Occipital lobe (tissue), 2 donors: ENCODE data around the gene PCDHA6. TPM values are rescaled to one million over a fixed set of nuclear protein-coding genes. Genes with fewer than 3 reads are reported as not detected.
"Not testable (repeated sequence)": the region's sequence is repeated elsewhere in the genome, so short reads cannot be mapped to it uniquely, and the experiment has no call there.

Experiments used
- DNase-seq: peaks from one replicate; lab custom pipeline; 2025; lab: John Stamatoyannopoulos, UW
- total RNA-seq: library from RNA; depleted of rRNA; stranded (reverse); fragments of >200 nt; gene quantifications from one replicate; pipeline ENCODE4 v1.2.3, GENCODE V29; 2014

PCDHA6 gene
- total RNA-seq, 1 donor from 2014 or later = 24.8 TPM

DNA sequence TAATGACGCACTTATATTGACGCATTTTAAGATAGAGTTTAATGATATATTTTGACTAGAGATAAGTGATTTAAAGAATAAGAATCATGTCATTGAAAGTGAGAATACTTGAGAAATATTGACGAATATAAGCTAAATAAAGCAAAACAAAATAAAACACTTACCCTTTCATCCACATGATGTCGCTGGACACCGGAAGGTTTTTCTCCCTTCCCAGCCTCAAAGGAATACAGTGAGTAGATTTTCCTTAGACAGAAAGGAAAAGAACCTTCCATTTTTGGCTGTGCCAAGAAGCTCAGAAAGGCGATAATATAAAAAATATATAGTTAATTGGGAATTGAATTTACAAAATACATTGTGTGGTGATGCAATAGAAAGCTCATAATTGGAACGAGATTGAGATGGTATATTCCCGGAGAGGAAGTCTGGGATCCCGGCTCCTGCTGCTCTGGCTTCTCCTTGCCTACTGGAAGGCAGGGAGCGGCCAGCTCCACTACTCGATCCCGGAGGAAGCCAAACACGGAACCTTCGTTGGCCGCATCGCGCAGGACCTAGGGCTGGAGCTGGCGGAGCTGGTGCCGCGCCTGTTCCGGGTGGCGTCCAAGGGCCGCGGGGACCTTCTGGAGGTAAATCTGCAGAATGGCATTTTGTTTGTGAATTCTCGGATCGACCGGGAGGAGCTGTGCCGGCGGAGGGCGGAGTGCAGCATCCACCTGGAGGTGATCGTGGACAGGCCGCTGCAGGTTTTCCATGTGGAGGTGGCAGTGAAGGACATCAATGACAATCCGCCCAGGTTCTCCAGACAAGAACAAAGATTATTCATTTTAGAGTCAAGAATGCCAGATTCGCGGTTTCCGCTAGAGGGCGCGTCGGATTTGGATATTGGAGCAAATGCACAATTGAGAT is 6.1 kb upstream of the PCDHA6 start, which contains the start of gene PCDHA5:
PCDHA5 (plus strand) TSS at position 239 of the 906 bp plus-strand sequence.
- no peak for DNase-seq

DNA sequence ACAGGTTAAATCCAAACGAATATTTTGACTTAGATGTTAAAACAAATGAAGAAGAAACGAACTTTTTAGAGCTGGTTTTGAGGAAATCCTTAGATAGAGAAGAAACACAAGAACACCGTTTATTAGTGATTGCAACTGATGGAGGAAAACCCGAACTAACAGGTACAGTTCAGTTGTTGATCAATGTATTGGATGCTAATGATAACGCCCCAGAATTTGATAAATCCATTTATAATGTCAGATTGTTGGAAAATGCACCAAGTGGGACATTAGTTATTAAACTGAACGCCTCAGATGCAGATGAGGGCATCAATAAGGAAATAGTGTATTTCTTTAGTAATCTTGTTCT is 5.5 kb upstream of the PCDHA6 start:
- DNase-seq = no peak

DNA sequence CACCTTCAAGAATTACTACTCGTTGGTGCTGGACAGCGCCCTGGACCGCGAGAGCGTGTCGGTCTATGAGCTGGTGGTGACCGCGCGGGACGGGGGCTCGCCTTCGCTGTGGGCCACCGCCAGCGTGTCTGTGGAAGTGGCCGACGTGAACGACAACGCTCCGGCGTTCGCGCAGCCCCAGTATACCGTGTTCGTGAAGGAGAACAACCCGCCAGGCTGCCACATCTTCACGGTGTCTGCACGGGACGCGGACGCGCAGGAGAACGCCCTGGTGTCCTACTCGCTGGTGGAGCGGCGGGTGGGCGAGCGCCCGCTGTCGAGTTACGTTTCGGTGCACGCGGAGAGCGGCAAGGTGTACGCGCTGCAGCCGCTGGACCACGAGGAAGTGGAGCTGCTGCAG is 4.8 kb upstream of the PCDHA6 start:
- DNase-seq = not testable (repeated sequence)

DNA sequence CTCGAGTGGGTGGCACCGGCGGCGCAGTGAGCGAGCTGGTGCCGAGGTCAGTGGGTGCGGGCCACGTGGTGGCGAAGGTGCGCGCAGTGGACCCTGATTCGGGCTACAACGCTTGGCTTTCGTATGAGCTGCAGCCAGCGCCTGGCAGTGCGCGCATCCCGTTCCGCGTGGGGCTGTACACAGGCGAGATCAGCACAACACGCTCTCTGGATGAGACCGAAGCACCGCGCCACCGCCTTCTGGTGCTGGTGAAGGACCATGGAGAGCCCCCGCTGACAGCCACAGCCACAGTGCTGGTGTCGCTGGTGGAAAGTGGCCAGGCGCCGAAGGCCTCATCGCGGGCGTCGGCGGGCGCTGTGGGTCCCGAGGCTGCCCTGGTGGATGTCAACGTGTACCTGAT is 4.3 kb upstream of the PCDHA6 start:
- no peak for DNase-seq

DNA sequence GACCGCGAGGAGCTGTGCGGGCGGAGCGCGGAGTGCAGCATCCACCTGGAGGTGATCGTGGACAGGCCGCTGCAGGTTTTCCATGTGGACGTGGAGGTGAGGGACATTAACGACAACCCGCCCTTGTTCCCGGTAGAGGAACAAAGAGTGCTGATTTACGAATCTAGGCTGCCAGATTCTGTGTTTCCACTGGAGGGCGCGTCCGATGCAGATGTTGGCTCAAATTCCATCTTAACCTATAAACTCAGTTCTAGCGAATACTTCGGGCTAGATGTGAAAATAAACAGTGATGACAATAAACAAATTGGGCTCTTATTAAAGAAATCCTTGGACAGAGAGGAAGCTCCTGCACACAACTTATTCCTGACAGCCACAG is 590 bp downstream of the PCDHA6 start:
- no peak for DNase-seq

DNA sequence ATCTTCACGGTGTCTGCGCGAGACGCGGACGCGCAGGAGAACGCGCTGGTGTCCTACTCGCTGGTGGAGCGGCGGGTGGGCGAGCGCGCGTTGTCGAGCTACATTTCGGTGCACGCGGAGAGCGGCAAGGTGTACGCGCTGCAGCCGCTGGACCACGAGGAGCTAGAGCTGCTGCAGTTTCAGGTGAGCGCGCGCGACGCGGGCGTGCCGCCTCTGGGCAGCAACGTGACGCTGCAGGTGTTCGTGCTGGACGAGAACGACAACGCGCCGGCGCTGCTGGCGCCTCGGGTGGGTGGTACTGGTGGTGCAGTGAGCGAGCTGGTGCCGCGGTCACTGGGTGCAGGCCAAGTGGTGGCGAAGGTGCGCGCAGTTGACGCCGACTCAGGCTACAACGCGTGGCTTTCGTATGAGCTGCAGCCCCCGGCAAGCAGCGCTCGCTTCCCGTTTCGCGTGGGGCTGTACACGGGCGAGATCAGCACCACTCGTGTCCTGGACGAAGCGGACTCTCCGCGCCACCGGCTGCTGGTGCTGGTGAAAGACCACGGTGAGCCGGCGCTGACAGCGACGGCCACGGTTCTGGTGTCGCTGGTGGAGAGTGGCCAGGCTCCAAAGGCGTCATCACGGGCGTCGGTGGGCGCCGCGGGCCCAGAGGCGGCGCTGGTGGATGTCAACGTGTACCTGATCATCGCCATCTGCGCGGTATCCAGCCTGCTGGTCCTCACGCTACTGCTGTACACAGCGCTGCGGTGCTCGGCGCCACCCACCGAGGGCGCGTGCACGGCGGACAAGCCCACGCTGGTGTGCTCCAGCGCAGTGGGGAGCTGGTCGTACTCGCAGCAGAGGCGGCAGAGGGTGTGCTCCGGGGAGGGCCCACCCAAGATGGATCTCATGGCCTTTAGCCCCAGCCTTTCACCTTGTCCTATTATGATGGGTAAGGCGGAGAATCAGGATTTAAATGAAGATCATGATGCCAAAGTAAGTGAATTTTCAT is 2.0 kb downstream of the PCDHA6 start:
- DNase-seq = not testable (repeated sequence)

DNA sequence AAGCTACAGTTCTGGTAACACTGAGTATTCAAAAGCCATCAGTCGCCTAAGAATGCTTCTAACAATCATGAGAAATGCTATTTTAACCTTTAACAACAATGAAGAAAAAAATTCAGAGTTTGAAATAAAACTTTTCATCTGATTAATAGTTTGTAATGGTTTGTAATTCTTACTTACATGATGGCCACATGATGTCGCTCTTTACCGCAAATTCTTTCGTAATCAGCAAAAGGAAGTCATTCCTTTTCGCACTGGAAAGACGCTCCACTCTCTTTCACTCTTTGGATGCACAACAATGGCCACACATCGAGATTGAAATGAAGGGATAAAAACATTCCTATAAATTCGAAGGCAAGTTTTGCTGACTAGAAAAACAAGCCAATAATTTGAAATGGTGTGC is 6.2 kb downstream of the PCDHA6 start, which contains the start of gene PCDHA7:
PCDHA7 (plus strand) TSS at position 277 of the 400 bp plus-strand sequence; CDS start at position 392, 115 bp downstream.
- DNase-seq = no peak

DNA sequence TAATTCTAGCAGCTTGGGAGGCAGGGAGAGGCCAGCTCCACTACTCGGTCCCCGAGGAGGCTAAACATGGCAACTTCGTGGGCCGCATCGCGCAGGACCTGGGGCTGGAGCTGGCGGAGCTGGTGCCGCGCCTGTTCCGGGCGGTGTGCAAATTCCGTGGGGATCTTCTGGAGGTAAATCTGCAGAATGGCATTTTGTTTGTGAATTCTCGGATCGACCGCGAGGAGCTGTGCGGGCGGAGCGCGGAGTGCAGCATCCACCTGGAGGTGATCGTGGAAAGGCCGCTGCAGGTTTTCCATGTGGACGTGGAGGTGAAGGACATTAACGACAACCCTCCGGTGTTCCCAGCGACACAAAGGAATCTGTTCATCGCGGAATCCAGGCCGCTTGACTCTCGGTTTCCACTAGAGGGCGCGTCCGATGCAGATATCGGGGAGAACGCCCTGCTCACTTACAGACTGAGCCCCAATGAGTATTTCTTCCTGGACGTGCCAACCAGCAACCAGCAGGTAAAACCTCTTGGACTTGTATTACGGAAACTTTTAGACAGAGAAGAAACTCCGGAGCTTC is 6.8 kb downstream of the PCDHA6 start:
- not testable (repeated sequence) for DNase-seq

DNA sequence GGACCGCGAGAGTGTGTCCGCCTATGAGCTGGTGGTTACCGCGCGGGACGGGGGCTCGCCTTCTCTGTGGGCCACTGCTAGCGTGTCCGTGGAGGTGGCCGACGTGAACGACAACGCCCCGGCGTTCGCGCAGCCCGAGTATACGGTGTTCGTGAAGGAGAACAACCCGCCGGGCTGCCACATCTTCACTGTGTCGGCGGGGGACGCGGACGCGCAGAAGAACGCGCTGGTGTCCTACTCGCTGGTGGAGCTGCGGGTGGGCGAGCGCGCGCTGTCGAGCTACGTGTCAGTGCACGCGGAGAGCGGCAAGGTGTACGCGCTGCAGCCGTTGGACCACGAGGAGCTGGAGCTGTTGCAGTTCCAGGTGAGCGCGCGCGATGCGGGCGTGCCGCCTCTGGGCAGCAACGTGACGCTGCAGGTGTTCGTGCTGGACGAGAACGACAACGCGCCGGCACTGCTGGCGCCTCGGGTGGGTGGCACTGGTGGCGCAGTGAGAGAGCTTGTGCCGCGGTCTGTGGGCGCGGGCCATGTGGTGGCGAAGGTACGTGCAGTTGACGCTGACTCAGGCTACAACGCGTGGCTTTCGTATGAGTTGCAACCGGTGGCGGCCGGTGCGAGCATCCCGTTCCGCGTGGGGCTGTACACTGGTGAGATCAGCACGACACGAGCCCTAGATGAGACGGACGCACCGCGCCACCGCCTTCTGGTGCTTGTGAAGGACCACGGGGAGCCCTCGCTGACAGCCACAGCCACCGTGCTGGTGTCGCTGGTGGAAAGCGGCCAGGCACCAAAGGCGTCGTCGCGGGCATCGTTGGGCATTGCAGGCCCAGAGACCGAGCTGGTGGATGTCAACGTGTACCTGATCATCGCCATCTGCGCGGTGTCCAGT is 8.1 kb downstream of the PCDHA6 start:
- DNase-seq = no peak

DNA sequence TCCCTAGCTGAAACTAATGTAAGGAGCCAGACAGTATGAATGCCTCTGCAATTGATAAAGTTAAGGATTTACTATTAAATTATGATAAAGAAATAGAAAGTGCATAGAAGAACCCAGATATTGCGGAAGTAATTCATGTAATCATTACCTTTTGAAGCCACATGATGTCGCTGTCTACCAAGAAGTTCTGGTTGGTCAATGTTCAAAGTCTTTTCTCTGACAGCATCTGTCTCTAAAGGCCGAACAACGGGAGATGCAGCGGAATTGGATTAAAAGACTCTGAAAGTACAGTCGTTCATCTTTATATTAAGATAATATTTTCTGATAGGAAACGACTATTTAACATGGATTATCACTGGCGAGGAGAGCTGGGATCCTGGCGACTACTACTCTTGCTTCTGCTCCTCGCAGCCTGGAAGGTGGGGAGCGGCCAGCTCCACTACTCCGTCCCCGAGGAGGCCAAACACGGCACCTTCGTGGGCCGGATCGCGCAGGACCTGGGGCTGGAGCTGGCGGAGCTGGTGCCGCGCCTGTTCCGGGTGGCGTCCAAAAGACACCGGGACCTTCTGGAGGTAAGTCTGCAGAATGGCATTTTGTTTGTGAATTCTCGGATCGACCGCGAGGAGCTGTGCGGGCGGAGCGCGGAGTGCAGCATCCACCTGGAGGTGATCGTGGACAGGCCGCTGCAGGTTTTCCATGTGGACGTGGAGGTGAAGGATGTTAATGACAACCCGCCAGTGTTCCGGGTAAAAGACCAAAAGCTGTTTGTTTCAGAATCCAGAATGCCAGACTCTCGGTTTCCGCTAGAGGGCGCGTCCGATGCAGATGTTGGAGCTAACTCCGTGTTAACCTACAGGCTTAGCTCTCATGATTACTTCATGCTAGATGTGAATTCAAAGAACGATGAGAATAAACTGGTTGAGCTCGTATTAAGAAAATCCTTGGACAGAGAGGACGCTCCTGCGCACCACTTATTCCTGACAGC is 13.5 kb downstream of the PCDHA6 start, which contains the start of gene PCDHA8:
PCDHA8 (plus strand) TSS at position 210 of the 985 bp plus-strand sequence; CDS start at position 345, 135 bp downstream.
- DNase-seq = no peak

DNA sequence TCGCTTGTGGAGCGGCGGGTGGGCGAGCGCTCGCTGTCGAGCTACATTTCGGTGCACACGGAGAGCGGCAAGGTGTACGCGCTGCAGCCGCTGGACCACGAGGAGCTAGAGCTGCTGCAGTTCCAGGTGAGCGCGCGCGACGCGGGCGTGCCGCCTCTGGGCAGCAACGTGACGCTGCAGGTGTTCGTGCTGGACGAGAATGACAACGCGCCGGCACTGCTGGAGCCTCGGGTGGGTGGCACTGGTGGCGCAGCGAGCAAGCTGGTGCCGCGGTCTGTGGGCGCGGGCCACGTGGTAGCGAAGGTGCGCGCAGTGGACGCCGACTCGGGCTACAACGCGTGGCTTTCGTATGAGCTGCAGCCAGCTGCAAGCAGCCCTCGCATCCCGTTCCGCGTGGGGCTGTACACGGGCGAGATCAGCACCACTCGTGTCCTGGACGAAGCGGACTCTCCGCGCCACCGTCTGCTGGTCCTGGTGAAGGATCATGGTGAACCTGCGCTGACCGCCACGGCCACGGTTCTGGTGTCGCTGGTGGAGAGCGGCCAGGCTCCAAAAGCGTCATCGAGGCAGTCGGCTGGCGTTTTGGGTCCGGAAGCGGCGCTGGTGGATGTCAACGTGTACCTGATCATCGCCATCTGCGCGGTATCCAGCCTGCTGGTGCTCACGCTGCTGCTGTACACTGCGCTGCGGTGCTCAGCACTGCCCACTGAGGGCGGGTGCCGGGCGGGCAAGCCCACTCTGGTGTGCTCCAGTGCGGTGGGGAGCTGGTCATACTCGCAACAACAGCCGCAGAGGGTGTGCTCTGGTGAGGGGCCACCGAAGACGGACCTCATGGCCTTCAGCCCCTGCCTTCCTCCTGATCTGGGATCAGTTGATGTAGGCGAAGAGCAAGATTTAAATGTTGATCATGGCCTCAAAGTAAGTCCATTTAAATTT is 15.3 kb downstream of the PCDHA6 start:
- DNase-seq = no peak

DNA sequence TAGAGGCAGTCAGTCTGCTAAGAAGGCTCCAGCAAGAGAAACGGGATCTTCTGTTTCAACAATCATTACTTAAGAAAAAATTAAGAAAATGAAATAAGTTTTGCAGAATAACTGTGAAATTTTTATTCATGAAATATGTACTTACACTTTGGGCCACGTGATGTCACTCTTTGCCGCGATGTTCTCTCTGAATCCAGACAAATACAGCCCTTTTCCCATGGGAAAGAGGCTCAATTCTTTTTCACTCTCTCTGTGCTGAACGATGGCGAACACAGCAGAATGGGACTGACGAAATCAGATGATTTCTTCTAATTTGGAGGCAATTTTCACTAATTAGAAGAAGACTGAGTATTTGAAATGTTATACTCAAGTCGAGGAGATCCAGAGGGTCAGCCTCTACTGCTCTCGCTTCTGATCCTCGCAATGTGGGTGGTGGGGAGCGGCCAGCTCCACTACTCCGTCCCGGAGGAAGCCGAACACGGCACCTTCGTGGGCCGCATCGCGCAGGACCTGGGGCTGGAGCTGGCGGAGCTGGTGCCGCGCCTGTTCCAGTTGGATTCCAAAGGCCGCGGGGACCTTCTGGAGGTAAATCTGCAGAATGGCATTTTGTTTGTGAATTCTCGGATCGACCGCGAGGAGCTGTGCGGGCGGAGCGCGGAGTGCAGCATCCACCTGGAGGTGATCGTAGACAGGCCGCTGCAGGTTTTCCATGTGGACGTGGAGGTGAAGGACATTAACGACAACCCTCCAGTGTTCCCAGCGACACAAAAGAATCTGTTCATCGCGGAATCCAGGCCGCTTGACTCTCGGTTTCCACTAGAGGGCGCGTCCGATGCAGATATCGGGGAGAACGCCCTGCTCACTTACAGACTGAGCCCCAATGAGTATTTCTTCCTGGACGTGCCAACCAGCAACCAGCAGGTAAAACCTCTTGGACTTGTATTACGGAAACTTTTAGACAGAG is 20.7 kb downstream of the PCDHA6 start, which contains the start of gene PCDHA9:
PCDHA9 (plus strand) TSS at position 244 of the 964 bp plus-strand sequence; CDS start at position 358, 114 bp downstream.
- DNase-seq = not testable (repeated sequence)

DNA sequence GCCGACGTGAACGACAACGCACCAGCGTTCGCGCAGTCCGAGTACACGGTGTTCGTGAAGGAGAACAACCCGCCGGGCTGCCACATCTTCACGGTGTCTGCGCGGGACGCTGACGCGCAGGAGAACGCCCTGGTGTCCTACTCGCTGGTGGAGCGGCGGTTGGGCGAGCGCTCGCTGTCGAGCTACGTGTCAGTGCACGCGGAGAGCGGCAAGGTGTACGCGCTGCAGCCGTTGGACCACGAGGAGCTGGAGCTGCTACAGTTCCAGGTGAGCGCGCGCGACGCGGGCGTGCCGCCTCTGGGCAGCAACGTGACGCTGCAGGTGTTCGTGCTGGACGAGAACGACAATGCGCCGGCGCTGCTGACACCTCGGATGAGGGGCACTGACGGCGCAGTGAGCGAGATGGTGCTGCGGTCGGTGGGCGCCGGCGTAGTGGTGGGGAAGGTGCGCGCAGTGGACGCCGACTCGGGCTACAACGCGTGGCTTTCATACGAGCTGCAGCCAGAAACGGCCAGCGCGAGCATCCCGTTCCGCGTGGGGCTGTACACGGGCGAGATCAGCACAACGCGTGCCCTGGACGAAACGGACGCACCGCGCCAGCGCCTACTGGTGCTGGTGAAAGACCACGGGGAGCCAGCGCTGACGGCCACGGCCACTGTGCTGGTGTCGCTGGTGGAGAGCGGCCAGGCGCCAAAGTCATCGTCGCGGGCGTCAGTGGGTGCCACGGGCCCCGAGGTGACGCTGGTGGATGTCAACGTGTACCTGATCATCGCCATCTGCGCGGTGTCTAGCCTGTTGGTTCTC is 22.3 kb downstream of the PCDHA6 start:
- DNase-seq = not testable (repeated sequence)

DNA sequence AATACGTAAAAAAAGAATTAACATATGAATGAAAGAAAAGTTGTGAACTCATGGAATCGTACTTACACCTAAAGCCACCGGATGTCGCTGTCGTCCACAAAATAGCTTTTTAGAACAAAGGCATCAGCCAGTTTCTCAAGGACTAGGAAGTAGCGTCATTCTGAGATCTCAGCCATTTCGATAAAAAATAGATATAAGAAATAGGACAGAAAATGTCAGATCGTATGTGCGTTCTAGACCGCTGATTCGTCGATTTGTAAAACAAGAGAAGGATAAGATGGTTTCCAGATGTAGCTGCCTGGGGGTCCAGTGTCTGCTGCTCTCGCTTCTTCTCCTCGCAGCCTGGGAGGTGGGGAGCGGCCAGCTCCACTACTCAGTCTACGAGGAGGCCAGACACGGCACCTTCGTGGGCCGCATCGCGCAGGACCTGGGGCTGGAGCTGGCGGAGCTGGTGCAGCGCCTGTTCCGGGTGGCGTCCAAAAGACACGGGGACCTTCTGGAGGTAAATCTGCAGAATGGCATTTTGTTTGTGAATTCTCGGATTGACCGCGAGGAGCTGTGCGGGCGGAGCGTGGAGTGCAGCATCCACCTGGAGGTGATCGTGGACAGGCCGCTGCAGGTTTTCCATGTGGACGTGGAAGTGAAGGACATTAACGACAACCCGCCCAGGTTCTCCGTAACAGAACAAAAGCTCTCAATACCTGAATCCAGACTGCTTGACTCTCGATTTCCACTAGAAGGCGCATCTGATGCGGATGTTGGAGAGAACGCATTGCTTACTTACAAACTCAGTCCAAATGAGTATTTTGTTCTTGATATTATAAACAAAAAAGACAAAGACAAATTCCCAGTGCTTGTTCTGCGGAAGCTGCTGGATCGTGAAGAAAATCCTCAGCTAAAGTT is 28.3 kb downstream of the PCDHA6 start, which contains the start of gene PCDHA10:
PCDHA10 (plus strand) TSS at position 126 of the 903 bp plus-strand sequence; CDS start at position 278, 152 bp downstream.
- no peak for DNase-seq
